ENCODE results near the gene EPHA7.

The EPHA7 gene

GRCh38 chr6:93369586-93370134 is 49.7 kb downstream of the EPHA7 start:
- no peak for TF ChIP-seq POLR2A (IDR thresholded peaks at IDR 0.05; ENCODE audit: extremely low read depth, insufficient read length)
- TF ChIP-seq CTCF (IDR thresholded peaks at IDR 0.05; ENCODE audit: low read depth, low read length): no peak
- TF ChIP-seq MAX (IDR thresholded peaks at IDR 0.05; ENCODE audit: low read depth, low read length): no peak
- no peak for TF ChIP-seq MYC (IDR thresholded peaks at IDR 0.05; ENCODE audit: low read depth, low read length)
- no peak for DNase-seq (ENCODE audit: low read depth)
- no peak overlapping the region for H3K4me3 ChIP-seq (ENCODE audit: low read depth, low read length)

DNA sequence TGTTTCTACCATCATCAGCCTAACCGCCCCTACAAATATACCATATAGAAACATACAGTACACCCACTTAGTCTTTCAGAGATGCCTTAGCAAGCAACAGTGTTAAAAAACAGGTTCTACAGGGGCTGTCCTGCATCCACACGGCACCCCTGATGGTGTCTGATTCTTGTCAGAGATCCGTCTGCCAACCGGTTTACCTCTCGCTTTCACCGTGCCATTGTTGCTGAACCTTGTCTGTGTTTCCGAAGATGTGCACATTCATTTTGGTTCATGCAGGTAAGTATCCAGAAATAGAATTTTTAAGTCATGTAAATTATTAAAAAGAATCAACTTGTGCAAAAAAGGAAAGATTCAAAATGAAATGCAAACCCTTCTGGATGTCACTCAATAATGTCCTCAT is 52.9 kb downstream of the EPHA7 start:
- no peak overlapping the region for H3K4me3 ChIP-seq (ENCODE audit: low read depth, low read length)
- DNase-seq (ENCODE audit: low read depth): no peak
- TF ChIP-seq MAX (IDR thresholded peaks at IDR 0.05; ENCODE audit: low read depth, low read length): no peak
- TF ChIP-seq POLR2A (IDR thresholded peaks at IDR 0.05; ENCODE audit: extremely low read depth, insufficient read length): no peak
- TF ChIP-seq CTCF (IDR thresholded peaks at IDR 0.05; ENCODE audit: low read depth, low read length): no peak
- TF ChIP-seq MYC (IDR thresholded peaks at IDR 0.05; ENCODE audit: low read depth, low read length): no peak

- TF ChIP-seq MAX (IDR thresholded peaks at IDR 0.05; ENCODE audit: low read depth, low read length) (no peak), POLR2A (IDR thresholded peaks at IDR 0.05; ENCODE audit: extremely low read depth, insufficient read length) (no peak), CTCF (IDR thresholded peaks at IDR 0.05; ENCODE audit: low read depth, low read length) (no peak), MYC (IDR thresholded peaks at IDR 0.05; ENCODE audit: low read depth, low read length) (no peak)
- H3K4me3 ChIP-seq (ENCODE audit: low read depth, low read length): no peak overlapping the region
- no peak for DNase-seq (ENCODE audit: low read depth)
Measured at GRCh38 chr6:93365445-93365844, 53.9 kb downstream of the EPHA7 start.

GRCh38 chr6:93358435-93358834 is 60.9 kb downstream of the EPHA7 start:
- DNase-seq (ENCODE audit: low read depth): no peak
- no peak overlapping the region for H3K4me3 ChIP-seq (ENCODE audit: low read depth, low read length)
- no peak for TF ChIP-seq MYC (IDR thresholded peaks at IDR 0.05; ENCODE audit: low read depth, low read length)
- no peak for TF ChIP-seq MAX (IDR thresholded peaks at IDR 0.05; ENCODE audit: low read depth, low read length)
- TF ChIP-seq CTCF (IDR thresholded peaks at IDR 0.05; ENCODE audit: low read depth, low read length): no peak
- no peak for TF ChIP-seq POLR2A (IDR thresholded peaks at IDR 0.05; ENCODE audit: extremely low read depth, insufficient read length)

GRCh38 chr6:93352604-93353003 is 66.8 kb downstream of the EPHA7 start:
- H3K4me3 ChIP-seq (ENCODE audit: low read depth, low read length): no peak overlapping the region
- TF ChIP-seq MAX (IDR thresholded peaks at IDR 0.05; ENCODE audit: low read depth, low read length) (no peak), MYC (IDR thresholded peaks at IDR 0.05; ENCODE audit: low read depth, low read length) (no peak), POLR2A (IDR thresholded peaks at IDR 0.05; ENCODE audit: extremely low read depth, insufficient read length) (no peak), CTCF (IDR thresholded peaks at IDR 0.05; ENCODE audit: low read depth, low read length) (no peak)
- DNase-seq (ENCODE audit: low read depth): no peak

Measured in NB4 (cell line).